ENCODE measurements around the gene CACFD1.

CACFD1 gene

DNA sequence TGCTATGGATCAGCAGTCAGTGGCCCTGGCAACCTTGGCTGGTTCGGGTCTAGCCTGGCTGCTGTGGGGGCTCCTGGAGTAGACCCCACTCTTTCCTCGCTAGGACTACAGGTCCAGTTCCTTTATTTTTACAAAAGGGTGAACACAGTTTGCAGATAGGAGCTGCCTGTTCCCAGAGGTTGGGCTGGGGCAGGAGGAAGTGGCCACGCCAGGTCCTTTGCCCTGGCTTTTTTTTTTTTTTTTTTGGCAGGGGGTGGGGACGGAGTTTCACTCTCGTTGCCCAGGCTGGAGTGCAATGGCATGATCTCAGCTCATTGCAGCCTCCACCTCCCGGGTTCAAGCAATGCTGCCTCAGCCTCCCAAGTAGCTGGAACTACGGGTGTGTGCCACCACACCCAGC is 11.2 kb downstream of the CACFD1 start:
- 0 out of 2 replicates have a peak, but pooled peaks cover 4% of the 10 kb centered on the region for H3F3A ChIP-seq (ENCODE audit: control insufficient read depth, insufficient read depth)
- H3K4me3 ChIP-seq (ENCODE audit: low read length): no peak overlapping the region
- TF ChIP-seq EZH2phosphoT487 (IDR thresholded peaks at IDR 0.05; ENCODE audit: borderline replicate concordance, low read length) (no peak), CTCF (IDR thresholded peaks at IDR 0.05; ENCODE audit: low read depth, low read length, poor library complexity, severe bottlenecking) (no peak)
- H3K36me3 ChIP-seq (ENCODE audit: control insufficient read depth, low read length): peaks cover 46% of the 10 kb centered on the region
- no peaks in the 10 kb centered on the region for H3K9me3 ChIP-seq (ENCODE audit: control insufficient read depth, insufficient read depth, low read length)
- no peak overlapping the region for H3K27ac ChIP-seq (ENCODE audit: low read depth, low read length)
- no peaks in the 10 kb centered on the region for H3K9me2 ChIP-seq (replicated peaks; ENCODE audit: control insufficient read depth, low read length)
- H3K27me3 ChIP-seq (ENCODE audit: control insufficient read depth, low read length): no peaks in the 10 kb centered on the region
- peaks cover 2% of the 10 kb centered on the region for H3K79me2 ChIP-seq (ENCODE audit: control insufficient read depth, low read length)
- no peaks in the 10 kb centered on the region for H3K4me1 ChIP-seq (ENCODE audit: control insufficient read depth, low read length)
- H4K20me1 ChIP-seq (ENCODE audit: control insufficient read depth, insufficient read depth, low read depth, low read length): 0 out of 2 replicates have a peak, but pooled peaks cover 5% of the 10 kb centered on the region
- no peak overlapping the region for H3K4me2 ChIP-seq (ENCODE audit: low read length)

GRCh38 chr9:133471551-133472276 is 11.9 kb downstream of the CACFD1 start:
- Histone ChIP-seq H3K4me3 (ENCODE audit: low read length) (no peak overlapping the region), H3K27me3 (ENCODE audit: control insufficient read depth, low read length) (no peaks in the 10 kb centered on the region), H3K4me2 (ENCODE audit: low read length) (no peak overlapping the region), H3K36me3 (ENCODE audit: control insufficient read depth, low read length) (peaks cover 53% of the 10 kb centered on the region), H3K79me2 (ENCODE audit: control insufficient read depth, low read length) (peaks cover 10% of the 10 kb centered on the region), H3K4me1 (ENCODE audit: control insufficient read depth, low read length) (peaks cover under 1% of the 10 kb centered on the region), H3K9me2 (replicated peaks; ENCODE audit: control insufficient read depth, low read length) (no peaks in the 10 kb centered on the region), H3F3A (ENCODE audit: control insufficient read depth, insufficient read depth) (0 out of 2 replicates have a peak, but pooled peaks cover 4% of the 10 kb centered on the region), H3K27ac (ENCODE audit: low read depth, low read length) (no peak overlapping the region), H4K20me1 (ENCODE audit: control insufficient read depth, insufficient read depth, low read depth, low read length) (0 out of 2 replicates have a peak, but pooled peaks cover 10% of the 10 kb centered on the region), H3K9me3 (ENCODE audit: control insufficient read depth, insufficient read depth, low read length) (no peaks in the 10 kb centered on the region)
- TF ChIP-seq CTCF (IDR thresholded peaks at IDR 0.05; ENCODE audit: low read depth, low read length, poor library complexity, severe bottlenecking) (no peak), EZH2phosphoT487 (IDR thresholded peaks at IDR 0.05; ENCODE audit: borderline replicate concordance, low read length) (no peak)

- no peaks in the 10 kb centered on the region for H3K9me2 ChIP-seq (replicated peaks; ENCODE audit: control insufficient read depth, low read length)
- peaks cover 58% of the 10 kb centered on the region for H3K36me3 ChIP-seq (ENCODE audit: control insufficient read depth, low read length)
- H3K27me3 ChIP-seq (ENCODE audit: control insufficient read depth, low read length): no peaks in the 10 kb centered on the region
- no peak overlapping the region for H3K4me3 ChIP-seq (ENCODE audit: low read length)
- 0 out of 2 replicates have a peak, but pooled peaks cover 4% of the 10 kb centered on the region for H3F3A ChIP-seq (ENCODE audit: control insufficient read depth, insufficient read depth)
- H3K4me2 ChIP-seq (ENCODE audit: low read length): no peak overlapping the region
- no peak overlapping the region for H3K27ac ChIP-seq (ENCODE audit: low read depth, low read length)
- H3K4me1 ChIP-seq (ENCODE audit: control insufficient read depth, low read length): peaks cover 6% of the 10 kb centered on the region
- no peak for TF ChIP-seq EZH2phosphoT487 (IDR thresholded peaks at IDR 0.05; ENCODE audit: borderline replicate concordance, low read length)
- no peak for TF ChIP-seq CTCF (IDR thresholded peaks at IDR 0.05; ENCODE audit: low read depth, low read length, poor library complexity, severe bottlenecking)
- no peaks in the 10 kb centered on the region for H3K9me3 ChIP-seq (ENCODE audit: control insufficient read depth, insufficient read depth, low read length)
- H3K79me2 ChIP-seq (ENCODE audit: control insufficient read depth, low read length): peaks cover 15% of the 10 kb centered on the region
- peaks cover 13% of the 10 kb centered on the region; the same call in 1 of the 2 replicates for H4K20me1 ChIP-seq (ENCODE audit: control insufficient read depth, insufficient read depth, low read depth, low read length)
These were observed 12.5 kb downstream of the CACFD1 start for GRCh38 chr9:133472277-133472645.

Data from DOHH2 (cell line).